GM12864 (cell line): ENCODE results near the gene ICA1.

Experiments
- DNase-seq: peaks from one replicate; pipeline ENCODE4 v3.0.0-alpha.2; 2011; ENCODE audit warnings: low read depth
- H3K4me3 ChIP-seq: 2 replicates; pipeline ENCODE4 v1.5.1; 2011; ENCODE audit warnings: mild to moderate bottlenecking, low read depth, low read length, control low read depth
- TF ChIP-seq, protein P1 (sequence below): IDR thresholded peaks from 2 replicates; pipeline ENCODE4 v1.5.1; 2011; ENCODE audit warnings: low read depth, mild to moderate bottlenecking, moderate library complexity, low read length, control low read depth, inconsistent platforms; ENCODE audit errors: missing control alignments

Gene ICA1

DNA sequence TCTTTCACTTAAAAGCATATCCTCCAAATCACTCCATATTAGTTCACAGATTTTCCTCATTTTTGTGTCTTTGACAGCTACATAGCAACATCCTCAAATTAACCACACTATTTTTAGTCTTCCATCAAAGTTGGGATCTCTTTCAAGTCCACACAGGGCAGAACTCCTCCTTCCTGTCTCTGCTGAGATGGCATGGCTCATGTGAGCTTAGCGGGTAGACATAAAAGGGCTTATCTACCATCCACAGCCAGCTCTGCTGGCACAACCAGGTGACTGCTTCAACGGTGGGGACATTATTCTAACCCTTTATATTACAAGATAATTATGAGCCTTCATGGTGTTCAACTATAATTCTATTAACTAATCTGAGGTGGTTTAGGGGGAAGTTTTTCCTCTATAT, 35.5 kb downstream of the ICA1 start:
- TF ChIP-seq, protein P1, sequence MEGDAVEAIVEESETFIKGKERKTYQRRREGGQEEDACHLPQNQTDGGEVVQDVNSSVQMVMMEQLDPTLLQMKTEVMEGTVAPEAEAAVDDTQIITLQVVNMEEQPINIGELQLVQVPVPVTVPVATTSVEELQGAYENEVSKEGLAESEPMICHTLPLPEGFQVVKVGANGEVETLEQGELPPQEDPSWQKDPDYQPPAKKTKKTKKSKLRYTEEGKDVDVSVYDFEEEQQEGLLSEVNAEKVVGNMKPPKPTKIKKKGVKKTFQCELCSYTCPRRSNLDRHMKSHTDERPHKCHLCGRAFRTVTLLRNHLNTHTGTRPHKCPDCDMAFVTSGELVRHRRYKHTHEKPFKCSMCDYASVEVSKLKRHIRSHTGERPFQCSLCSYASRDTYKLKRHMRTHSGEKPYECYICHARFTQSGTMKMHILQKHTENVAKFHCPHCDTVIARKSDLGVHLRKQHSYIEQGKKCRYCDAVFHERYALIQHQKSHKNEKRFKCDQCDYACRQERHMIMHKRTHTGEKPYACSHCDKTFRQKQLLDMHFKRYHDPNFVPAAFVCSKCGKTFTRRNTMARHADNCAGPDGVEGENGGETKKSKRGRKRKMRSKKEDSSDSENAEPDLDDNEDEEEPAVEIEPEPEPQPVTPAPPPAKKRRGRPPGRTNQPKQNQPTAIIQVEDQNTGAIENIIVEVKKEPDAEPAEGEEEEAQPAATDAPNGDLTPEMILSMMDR = no peak
- DNase-seq = no peak
- no peak overlapping the region for H3K4me3 ChIP-seq

DNA sequence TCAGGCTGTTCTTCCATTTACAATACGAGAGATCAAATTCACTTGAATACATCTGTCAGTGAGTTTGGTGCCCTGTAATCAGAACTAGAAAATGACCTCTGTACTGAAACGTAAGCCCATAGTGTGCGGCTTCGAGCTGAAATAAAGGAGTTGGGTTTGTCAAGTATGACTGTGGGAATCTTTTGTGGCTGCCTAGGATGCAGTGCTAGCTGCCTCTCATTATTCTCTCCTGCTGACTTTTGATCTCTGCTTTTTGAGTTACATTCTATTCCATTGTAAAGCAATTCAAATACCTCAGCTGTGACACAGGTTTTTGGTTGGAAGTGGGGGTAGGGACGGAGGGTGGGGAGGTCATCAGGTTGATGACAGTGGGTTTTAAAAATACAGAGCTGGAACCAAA, 40.4 kb downstream of the ICA1 start:
- TF ChIP-seq, protein P1 = no peak
- no peak for DNase-seq
- no peak overlapping the region for H3K4me3 ChIP-seq

DNA sequence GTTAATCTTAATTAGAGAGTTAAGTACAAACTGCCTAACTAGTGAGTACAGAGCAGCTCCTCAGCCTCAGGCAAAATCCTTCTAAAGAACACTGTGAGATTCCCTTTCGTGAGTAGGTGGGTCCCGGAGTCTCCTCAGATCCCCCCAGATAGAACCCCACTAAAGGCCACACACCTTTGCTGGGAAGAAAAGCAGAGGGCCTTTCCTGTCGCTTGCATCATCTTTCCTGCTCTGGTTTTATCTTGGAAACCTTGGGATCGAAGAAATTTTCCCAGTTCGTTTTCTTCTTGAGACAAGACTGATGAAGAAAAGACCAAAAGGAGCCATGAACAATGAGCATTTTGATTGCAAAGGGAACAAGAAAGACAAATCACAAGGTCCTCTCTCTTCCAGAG, 40.9 kb downstream of the ICA1 start:
- TF ChIP-seq, protein P1 = no peak
- DNase-seq = no peak
- no peak overlapping the region for H3K4me3 ChIP-seq

DNA sequence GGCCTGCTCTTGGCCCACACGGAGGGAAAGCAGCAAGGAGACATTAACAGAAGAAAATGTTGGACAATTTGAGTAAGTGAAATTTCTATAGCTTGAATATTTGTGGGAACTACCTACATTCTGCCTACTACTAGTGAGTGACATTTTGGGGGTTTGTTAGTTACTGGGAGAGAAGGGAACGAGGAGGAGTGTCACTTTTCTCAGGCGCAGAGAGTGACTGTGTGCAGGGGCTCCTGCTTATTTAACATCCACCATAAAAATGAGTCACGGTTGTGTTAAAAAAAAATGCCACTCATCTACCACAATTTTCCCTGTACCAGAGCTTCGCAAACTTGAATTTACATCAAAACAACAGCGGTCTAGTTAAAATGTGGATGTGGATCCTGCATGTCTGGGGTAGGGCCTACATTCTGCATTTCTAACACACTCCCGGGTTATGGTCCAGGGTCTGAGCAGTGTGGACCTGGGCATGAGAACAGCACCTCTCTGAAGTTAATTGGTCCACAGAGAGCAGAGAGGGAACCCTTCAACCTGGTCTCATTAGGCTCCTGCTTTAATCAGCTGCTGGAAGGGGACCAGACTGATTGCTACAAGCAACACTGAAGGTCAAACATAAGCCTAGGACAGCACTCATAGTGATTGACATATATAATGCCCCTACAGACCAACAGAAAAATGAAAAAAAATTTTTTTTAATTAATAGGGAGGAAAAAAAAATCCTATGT, 41.4 kb downstream of the ICA1 start:
- no peak overlapping the region for H3K4me3 ChIP-seq
- no peak for DNase-seq
- TF ChIP-seq, protein P1 = no peak

DNA sequence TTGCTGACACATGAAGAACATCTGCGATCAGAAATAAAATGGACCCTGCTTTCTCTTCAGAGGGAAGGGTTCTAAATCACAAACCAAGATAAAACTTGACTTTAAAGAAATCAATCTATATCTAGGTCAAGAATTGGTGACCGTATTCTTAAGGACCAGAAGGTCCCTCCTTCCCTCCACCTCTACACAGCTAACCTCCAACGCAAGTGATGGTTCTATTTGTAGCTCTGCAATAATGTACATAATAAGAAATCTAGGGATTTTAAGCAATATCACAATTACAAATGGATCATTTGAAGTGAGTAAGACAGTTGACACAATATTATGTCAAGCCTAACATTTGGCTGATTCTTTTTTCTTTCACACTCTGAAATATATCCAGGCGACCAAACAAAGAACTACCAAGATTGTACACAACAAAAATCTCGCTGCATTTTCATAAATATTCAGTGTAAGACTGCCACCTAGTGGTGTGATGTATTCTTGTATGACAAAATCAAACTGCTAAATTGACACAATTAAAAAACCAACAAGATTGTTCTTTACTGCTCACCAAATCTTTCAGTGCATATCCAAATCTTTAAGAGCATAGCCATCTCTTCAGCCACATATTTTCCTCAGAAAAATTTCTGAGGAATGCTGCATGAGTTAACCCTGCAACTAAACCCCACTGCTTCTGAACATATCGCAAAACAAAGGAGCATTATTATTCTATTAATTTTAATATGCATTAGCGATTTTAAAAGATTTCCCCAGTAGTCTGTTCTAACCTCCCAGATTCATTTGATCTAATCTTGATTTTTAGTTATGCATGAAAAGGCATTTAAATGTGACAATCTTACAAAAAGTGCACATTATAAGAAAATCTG, 44.5 kb downstream of the ICA1 start:
- DNase-seq = peak; percentile 51
- no peak overlapping the region for H3K4me3 ChIP-seq
- TF ChIP-seq, protein P1 = peak; percentile 36

DNA sequence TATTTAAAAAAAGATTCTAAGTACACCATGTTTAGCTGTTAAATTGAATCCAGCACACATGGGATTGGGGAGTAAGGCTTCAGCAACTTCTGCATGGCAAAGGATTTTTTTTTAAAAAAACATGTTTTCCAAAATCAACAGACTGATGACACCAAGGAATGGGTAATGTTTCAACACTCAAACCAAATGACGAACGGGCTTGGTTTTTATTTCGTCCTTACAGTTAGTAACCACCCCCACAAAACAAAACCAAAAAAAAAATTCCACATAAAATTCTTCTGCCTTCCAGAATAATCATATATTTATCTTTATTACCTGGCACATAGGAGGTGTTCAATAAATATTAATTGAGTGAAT, 45.7 kb downstream of the ICA1 start:
- TF ChIP-seq, protein P1 = no peak
- no peak for DNase-seq
- no peak overlapping the region for H3K4me3 ChIP-seq
